NCI-H2227 (cell line): ENCODE data around the gene SYK.

Source experiments
- DNase-seq: peaks from one replicate; lab custom pipeline; 2025; ENCODE audit not compliant: unreplicated experiment; lab: John Stamatoyannopoulos, UW

SYK gene

GRCh38 chr9:90821697-90822096, 20.1 kb downstream of the SYK start:
- DNase-seq: no peak

GRCh38 chr9:90822866-90823265, 21.2 kb downstream of the SYK start:
- no peak for DNase-seq

GRCh38 chr9:90825586-90825985, 24.0 kb downstream of the SYK start:
- DNase-seq: no peak

DNA sequence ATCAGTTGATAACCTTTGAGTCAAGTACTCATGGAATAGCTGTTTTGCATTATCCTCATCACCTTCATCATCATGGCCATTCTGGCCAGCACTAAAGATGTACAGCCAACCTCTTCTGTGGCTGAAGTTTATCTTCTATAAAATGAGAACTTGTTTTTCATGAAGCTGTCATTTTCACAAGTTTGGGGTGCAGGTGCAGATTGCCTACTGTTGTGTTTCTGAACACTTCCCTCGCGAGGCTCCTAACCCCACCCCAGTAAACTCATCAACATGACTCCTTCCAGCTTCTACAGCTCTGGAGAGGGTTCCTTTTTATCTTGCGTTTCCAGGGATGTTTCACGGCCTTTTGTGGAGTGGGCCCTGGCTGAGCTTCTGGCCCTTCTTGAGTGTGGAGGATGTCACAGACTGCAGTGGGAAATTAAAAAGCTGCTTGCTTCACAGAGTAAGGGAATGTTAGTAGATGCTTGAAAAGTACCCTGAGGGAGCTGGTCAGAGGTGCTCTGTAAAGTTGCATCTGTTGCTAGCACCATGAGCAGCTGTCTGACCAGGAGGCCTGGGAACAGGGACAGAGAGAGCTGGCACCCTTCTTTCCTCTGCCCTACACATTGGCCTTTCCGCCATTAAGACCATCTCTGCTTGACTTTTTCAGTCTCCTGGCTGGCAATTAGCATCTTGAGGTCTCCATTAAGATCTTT, 24.9 kb downstream of the SYK start:
- no peak for DNase-seq

DNA sequence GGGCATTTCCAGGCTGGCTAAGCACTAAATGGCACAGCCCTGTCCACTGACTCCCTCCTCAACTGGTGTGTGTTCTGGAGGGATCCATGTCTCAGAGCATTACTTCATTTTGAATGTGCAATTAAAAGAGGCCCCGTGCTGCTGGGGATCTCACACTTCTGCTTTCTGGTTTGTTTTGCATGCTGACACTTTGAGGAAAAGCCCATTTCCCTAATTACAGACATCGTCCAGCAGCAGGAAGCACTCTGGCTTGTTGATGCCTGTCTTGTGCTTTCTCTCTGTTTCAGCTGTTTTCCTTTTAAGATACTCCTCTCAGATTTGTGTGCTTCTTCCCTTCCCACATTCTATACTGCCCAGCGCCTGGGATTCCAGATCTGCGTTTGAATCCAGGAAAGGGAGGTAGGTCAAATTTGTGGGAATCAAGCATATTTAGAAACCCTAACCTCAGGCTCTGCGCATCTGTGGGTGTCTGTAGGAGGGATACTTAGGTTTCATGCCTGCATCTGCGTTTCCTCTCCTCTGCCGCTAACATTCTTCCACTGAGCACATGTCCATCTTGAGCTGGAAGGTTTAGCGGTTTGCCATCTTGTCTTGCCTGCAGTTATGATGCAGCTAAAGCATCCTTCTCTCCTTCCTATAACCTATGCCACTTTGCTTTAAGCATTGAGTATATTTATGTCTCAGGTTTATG, 25.7 kb downstream of the SYK start:
- no peak for DNase-seq

DNA sequence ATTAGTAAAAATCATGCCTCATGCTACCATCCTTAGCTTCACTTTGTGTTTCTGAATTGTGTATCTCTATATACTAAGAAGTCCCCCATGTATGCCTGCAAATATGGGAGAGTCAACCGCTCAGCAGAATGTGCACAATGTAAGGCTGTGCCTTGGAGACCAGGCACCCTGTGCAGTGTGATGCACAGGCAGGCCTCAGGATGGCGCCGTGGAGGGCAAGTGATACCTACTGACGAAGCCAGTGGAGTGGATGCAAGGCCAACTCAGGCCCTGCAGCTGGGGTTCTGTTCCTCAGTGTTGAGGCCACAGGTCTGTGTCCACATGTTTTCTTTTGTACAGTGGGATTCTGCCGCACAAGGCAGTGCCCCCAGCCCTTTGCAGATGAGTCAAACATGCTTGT, 28.4 kb downstream of the SYK start:
- DNase-seq: no peak

DNA sequence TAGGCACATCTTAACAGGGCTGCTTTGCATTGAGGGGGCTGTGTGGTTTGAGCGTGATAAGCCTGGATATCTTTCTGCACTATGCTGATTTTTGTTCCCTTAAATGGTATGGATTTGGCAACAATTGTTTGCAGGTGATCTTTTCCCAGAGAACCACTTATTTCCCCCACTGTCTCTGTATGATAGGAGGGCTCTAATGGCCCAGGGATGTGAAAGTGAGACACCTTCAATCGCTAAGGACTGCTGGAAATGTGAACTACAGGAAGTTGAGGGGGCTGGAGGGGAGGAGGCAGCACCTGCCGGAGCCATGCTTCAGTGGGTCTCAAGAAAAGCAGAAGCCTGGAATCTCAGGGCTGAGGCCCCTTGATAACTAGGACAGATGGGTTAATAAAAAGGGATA, 29.4 kb downstream of the SYK start:
- no peak for DNase-seq

DNA sequence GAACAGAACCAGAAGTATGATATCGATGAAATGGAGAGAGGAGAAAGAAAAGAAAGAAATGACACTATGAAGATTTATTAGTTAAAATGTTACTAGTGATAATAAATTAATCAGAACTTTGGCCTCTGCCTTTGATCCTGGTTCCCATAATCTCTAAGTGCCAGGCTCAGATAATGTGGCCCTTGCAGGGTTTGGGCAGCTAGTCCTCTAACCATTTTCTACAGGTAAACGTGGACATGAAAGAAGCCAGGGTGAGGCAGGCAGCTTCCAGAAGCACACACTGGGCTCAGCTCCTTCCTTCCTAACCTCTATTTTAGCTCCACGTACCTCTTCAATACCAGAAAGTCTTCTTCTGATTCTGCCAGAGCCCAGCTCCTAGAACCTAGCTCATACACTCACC, 30.6 kb downstream of the SYK start:
- no peak for DNase-seq

DNA sequence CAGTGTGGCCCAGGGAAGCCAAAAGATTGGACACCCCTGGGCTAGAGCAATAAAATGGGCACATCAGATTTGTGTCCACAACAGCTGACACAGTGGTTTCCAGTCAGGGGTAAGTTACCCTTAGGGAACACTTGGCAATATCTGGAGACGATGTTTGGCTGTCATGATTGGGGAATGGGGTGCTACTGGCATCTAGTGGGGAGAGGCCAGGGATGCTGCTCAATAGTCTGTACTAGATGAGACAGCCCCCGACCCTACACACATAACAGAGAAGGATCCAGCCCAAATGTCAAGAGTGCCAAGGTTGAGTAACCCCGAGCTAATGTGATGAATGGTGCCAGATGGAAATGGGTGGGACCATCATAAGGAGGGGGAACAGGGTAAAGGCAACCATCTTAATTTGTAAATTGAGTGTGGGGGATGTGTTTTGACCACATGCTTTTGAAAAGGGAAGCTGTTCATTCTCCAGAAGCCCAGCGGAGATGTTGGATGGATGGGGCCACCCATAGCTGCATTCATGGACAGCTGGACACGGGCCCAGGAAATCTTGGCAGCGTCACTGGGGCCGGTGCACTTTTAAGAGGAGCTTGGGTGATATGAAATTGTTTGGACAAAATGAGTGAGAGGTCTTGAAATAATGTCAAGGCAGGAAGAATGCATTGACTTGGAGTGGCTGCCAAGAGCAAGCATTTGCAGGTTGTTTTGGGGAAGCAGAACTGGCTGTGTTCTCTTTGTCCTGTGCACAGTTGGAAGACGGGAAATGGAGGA, 33.4 kb downstream of the SYK start:
- no peak for DNase-seq

GRCh38 chr9:90836411-90837080, 34.9 kb downstream of the SYK start:
- DNase-seq: no peak

DNA sequence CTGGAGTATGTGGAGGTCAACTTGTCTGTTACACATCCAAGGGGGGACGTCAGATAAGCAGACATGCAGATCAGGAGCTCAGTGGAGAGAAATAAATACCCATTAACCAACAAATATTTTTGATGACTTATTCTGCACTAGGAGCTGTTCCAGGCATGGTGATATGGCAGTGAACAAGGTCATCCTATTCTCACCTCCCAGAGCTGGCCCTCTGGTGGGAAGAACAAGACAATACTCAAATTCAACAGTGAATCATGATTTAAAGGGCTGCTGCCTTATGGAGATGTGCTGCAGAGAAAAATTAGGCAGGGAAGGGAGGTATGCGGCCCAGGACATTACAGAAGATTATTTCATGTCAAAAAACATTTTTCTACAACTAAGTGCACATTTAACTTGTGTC, 36.5 kb downstream of the SYK start:
- DNase-seq: no peak

GRCh38 chr9:90838581-90839154, 37.0 kb downstream of the SYK start:
- DNase-seq: no peak

DNA sequence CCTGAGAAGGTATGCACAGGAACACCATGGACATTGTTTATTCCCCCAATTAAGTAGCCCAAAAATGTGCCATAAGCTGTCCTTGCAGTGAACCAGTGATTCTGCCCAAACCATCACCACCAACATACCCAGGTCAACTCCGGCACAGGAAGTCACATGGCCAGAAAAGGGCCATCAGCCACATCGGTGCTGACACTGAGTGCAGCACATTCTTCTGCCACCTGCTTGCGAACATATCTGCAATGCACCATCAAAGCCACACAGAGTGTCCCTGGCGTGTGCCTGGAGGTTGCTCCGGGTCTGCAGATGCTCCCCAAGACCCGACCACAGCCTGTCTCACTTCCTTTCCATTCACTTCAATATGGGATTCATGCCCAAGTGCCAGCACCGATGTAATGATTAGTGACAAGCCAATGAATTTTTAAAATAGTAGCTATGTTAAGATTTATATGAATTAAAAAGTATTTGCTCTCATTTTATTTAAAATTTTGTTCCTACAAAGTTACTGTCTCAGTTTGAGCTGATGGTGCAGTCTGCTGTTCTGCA, 37.6 kb downstream of the SYK start:
- DNase-seq: no peak

GRCh38 chr9:90840696-90841095, 39.1 kb downstream of the SYK start:
- DNase-seq: no peak

DNA sequence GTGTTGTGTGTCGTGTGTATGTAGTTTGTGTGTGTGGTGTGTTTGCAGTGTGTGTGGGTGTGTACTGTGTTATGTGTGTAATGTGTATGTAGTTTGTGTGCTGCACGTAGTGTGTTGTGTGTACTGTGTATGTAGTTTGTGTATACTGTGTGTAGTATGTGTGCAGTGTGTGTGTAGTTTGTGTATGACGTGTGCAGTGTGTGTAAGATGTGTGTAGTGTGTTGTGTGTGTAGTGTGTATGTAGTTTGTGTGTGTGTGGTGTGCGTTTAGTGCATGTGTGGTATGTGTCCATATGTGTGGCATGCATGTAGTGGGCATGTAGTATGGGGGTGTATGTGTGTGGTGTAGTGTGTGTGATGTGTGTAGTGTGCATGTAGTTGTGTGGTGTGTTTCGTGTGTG, 39.6 kb downstream of the SYK start:
- no peak for DNase-seq

DNA sequence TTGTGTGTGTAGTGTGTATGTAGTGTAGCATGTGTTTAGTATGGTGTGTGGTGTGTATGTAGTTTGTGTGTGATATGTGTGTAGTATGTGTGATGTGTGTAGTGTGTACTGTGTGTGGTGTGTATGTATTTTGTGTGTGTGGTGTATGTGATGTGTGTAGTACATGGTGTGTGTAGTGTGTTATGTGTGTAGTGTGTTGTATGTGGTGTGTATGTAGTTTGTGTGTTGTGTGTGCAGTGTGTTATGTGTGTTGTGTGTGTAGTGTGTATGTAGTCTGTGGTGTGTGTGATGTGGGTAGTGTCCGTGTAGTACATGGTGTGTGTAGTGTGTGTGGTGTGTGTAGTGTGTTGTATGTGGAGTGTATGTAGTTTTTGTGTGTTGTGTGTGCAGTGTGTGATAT, 40.0 kb downstream of the SYK start:
- no peak for DNase-seq

DNA sequence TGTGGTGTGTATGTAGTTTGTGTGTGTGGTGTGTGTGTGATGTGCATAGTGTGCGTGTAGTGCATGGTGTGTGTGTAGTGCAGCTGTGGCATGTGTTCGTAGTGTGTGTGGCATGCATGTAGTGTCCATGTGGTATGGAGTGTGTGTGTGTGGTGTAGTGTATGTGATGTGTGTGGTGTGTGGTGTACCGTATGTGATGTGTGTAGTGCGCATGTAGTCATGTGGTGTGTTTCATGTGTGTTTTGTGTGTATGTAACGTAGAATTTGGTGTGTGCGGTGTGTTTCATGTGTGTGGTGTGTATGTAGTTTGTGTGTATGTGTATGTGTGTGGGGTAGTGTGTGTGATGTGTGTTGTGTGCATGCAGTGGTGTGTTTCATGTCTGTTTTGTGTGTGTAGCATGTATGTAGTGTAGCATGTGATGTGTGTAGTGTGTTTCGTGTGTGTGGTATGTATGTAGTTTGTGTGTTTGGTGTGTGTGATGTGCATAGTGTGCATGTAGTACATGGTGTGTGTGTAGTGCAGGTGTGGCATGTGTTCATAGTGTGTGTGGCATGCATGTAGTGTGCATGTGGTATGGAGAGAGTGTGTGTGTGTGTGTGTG, 40.7 kb downstream of the SYK start:
- DNase-seq: no peak

DNA sequence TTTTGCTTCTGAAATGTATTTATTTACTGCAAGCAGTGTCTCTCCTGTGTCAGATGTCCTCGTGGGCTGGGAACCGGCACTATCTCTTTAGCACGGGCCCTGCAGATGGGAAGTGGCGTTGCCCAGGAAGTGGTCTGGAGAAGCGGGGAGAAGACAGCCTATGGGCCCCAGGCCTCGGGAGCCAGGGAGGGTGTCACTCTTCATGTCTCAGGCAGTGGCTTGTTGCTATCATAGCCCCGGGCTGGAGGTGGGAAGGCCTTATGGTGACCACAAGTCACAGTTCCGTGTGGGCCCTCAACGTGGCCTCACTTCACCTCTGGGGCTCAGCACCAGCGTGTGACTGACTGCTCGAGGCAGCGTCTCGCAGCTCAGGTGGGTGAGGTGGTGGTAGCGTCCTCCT, 41.4 kb downstream of the SYK start:
- DNase-seq: no peak

DNA sequence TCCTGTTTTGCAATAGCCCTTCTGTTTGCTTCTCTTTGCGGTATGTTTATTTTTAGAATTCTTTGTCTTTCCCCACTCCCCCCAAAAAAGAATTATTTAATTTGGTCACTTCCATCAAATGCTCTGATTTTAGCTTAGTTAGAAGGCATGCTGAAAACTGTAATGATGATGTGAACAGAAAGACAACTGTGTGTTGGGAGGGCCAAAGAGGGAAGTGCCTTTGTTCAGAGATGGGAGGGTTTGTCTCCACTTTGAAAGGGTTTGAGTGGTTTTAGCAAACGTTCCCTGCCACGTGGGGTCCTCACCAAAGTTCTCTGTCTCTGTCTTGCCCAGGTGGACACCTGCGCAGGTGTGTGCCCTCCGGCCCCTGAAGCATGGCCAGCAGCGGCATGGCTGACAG, 41.9 kb downstream of the SYK start:
- no peak for DNase-seq

DNA sequence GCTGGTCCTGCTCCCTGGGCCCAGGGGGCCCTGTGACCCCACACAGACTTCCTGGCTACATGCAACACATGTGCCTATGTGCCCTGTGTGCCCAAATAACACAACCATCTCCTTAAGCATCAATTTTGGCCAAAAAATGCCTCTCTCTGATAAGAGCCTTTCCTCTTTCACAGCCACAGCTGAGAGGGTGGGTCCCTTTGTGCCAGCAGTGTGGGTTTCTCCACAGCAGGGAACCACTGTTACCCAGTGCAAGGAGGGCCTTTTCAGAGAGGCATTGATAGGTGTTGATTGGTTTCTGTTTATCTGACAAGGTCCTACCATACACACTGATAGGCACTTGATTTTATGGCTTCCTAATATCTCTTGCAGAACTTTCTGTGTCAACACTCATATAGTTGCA, 42.7 kb downstream of the SYK start:
- DNase-seq: no peak
